Activated CD4-positive, alpha-beta T cell treated with anti-CD3 and anti-CD28 coated beads, Interleukin-2, amount 50 U/mL, for 16 hours (primary cell): ENCODE results near the gene DCTN3.

Experiments used
- DNase-seq: peaks from one replicate; pipeline ENCODE4 v3.0.0-alpha.2; 2020

The DCTN3 gene

DNA sequence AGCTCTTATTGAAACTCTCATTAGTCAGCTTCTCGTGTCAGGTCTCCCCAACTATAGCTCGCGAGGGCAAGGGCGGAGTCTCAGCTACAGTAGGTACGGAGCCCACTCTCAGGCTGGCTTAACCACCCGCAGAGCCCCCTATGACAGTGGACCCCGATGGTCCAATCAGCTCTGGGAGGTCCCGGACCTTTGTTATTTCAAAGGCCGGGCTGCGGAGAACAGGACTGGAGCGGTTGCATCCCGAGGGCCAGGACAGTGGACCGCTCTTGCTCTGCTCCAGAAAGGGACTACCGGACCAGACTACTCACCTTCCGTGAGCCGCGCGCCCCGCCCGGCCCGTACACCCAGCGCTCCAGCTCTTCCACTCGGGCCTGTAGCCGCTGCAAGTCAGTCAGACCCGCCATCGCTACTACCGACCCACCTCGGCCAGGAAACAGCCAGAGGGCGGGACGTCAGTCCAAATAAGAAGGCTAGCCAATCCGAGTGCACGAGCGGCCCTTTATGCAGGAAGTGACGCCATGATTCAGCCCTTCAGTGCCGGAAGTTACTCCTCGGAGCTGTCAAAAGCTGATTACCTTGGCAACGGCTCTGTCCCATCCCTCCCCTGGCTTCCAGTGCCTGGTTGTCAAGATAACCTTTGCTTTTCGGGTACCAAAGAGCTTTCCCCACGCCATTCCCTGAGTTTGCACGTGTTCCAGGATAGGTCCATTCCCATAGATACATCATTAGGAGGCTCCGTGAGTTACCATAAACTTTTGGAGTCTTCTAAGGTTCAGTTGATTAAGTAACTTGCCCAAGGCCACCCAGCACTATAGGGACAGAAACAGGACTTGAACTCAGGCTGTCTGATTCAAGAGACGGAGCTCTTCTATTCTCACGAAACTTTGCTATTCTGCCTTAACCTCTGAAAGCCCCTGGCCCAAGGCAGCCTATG is at the start of gene DCTN3:
Gene DCTN3, minus strand, starts transcription at position 435 of the 934 bp plus-strand sequence. Its CDS starts 31 bp downstream, at position 404.
- peak; percentile 96 for DNase-seq

DNA sequence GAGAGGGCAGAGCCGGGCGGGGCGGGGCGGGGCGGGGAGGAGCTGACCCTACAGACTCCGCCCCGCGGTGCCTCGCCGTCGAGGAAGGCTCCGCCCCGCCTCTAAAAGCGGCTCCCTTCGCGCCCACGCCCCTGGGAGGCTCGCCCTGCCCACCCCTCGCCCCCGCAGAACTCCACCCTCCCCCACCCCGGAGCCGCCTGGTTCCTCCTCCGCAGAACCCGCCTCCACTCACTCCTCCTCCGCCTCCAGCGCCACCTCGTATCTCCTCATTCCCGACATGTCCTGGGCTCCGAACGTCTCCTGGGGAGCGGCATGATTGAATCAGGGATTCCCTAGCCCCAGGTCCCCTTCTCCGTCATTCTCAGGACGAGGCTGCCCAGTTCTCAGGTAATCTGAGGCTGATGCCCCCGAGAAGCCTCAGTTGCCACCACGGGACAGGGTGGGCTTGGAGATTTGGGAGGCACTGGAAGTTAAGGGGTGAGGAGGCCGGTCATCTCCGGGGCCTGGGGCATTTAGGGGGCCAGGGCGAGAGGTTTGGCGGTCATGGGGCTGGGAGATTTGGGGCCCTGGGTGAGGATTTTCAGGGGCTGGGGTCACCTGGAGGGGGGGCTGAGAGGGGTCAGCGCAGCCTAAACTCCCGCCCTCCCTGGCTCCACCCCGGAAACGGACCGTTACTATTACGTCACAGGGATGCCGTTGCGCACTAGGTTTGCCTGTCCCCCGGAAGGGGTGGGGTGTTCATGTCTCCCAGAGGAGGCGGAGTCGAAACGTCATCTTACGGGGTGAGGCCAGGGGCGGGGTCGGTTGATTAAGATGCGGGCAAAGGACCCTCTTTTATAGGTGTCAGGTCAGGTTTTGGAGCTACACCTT is 45.3 kb upstream of the DCTN3 start:
- peak; percentile 88 for DNase-seq

DNA sequence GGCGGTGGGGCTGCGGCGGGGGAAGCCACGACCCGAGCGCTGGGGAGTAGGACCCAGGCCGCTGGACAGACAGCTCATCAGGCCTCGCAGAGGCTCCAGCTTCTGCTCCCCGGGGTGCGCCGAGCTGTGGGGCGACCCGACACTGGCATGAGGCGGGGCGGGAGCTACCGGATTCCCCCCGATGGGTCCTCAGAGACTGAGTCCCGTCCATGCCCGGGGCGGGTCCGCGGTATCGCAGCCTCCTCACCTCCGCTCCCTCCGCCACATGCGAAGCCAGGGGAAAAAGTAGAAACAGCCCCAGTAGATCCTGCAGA is 44.7 kb upstream of the DCTN3 start:
- no peak for DNase-seq

DNA sequence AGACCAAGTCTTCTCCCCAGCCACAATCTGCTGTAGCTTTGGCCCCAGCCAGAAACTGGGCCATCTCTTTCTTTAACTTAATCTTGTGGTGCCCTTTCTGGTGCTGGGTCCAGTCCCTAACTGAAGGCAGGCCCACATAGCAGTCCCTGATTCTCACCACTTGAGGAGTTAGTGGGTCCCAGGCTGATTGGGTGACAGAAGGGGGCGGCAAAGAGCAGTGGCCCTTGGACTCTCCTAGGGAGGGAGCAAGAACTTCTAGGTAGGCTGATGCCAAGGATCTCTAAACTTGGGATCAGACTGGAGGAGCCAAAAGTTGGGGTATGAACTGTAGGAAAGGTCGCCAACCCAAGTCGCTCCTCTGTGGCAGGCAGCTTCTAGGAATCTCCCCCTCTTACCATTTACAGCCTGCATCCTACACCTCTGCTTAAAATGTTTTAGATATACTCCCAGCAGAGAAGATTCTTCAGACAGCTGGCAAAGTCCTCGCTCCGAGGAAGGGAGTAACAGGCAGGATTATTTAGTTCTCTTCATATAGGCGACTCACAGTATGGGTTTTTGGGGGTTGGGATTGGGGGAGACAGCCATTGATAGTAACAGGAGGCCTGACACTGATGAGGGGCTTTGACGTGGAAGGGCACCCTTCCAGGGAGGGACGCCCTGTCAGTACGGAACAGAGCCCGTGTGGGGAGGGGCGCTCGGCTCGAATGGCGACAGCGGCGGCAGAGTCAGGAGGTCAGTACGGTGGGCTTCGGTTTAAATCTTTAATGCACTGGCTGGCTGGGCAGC is 44.2 kb upstream of the DCTN3 start:
- peak; percentile 73 for DNase-seq

DNA sequence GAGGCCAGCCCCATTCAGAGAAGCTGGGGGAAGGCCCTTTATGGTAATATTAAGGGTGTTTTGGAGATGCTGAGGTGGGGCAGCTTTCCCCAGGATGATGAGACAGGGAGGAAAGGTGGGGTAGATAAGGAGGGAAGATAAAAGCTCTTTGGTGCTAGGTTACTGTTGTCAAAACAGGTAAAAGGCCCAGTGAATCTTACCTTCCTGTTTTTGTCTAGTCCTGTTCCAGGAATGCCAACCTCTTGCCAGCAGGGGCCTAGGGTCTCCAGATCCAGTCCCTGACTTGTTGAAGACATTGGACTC is 43.0 kb upstream of the DCTN3 start:
- DNase-seq, result no peak

DNA sequence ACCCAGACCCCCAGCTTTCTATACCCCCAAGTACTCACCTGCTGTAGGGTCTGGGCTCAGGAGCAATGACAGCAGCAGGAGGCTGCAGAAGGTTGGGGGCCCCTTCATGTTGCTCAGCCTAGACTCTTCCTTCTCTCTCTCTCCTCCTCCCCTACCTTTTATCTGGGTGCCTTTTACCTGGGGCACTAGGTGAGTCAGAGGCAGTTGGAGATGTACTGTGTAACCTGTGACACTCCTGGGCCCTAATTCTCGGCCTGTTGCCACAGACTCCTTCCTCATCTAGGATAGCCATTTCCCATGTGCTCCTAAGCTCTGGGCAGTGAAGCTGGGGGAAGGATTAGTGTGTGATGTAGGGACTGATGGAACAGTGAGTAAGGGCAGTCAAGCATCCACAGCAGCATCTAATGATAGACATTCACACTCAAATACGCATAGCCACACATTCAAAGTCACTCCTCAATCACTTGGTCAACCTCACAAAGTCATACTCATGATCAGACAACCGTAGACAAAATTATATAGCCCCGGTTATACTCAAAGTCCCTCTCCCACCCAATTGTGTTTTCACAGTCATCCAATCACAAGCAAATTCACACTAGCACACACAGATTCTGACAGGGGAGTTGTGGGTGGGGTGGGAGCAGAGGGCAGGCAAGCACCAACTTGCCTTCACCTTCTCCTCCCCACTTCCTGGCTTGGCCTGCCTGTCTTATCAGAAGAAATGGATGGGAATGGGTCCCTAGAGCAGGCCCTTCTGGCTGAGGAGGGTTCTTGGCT is 42.4 kb upstream of the DCTN3 start, which contains the start of gene CCL27:
Gene CCL27, minus strand, starts transcription at position 132 of the 777 bp plus-strand sequence. Its CDS starts 24 bp downstream, at position 108.
- no peak for DNase-seq

DNA sequence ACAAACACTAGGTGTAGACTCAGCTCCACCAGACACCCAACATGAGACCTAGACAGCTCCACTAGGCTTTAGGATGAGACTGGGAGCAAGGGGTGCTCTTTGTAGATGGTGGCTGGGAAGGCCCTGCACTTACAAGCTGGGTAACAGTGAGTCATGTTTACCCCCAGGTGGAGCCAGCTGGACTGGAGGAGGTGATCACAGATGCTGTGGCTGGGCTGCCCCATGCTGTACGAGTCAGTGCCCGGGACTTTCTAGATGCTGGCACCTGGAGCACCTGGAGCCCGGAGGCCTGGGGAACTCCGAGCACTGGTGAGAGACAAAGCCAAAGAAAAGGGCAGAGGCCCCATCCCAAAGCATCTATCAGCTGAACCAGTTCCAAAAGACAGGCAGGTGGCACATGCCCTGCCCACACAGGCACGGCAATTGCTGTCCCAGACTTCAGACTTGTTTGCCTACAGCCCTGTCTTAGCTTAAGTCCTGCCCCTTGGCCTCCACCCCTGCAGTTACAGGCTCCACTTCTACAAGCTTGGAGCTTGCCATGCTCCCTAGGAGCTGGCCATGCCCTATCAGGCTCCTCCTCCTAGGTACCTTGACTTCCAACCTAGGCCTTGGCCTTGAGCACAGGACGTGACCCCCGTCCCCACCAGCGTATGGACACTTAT is 39.4 kb upstream of the DCTN3 start:
- DNase-seq, result no peak

DNA sequence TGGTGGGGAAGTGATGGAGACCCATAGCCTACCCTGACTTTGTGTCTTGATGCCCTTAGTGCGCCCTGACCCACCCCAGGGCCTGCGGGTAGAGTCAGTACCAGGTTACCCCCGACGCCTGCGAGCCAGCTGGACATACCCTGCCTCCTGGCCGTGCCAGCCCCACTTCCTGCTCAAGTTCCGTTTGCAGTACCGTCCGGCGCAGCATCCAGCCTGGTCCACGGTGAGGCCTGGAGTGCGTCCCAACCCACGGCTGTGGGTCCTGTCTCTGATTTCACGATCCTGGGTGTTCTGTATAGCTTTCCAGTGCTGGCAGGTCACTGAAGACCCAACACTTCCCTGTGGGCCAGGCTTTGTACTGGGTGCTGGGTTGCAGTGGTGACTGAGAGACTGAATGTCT is 38.2 kb upstream of the DCTN3 start:
- no peak for DNase-seq

DNA sequence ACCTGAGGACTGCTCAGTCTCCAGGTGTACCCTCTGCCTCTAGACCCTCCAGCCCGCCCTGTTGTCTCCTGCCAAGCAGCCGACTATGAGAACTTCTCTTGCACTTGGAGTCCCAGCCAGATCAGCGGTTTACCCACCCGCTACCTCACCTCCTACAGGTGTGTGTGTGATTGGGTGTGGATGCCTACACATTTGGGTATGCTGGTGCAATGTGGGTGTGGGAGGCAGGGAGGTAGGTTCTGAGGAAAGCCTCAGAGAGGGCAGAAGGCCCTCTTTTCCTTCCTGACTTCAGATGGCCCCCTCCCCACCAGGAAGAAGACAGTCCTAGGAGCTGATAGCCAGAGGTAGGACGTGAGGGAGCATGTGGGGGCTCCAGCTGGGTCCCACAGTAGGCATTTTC is 36.7 kb upstream of the DCTN3 start:
- no peak for DNase-seq

DNA sequence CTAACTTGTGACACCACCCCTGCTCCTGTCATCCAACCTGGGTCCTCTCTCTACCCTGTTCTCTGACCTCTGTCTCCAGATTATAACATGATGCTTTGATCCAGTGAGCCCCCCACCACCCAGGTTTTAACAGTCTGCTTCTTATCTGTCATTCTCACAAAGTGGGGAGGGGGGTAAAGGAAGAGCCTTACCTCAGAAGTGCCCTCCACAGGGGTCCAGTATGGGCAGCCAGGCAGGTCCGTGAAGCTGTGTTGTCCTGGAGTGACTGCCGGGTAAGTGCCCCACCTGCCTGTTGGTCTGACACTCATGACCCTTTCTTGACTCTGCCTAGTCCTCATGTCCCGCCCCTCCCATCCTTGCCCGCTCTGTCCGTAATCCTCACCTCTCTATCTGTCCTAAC is 35.1 kb upstream of the DCTN3 start:
- no peak for DNase-seq

DNA sequence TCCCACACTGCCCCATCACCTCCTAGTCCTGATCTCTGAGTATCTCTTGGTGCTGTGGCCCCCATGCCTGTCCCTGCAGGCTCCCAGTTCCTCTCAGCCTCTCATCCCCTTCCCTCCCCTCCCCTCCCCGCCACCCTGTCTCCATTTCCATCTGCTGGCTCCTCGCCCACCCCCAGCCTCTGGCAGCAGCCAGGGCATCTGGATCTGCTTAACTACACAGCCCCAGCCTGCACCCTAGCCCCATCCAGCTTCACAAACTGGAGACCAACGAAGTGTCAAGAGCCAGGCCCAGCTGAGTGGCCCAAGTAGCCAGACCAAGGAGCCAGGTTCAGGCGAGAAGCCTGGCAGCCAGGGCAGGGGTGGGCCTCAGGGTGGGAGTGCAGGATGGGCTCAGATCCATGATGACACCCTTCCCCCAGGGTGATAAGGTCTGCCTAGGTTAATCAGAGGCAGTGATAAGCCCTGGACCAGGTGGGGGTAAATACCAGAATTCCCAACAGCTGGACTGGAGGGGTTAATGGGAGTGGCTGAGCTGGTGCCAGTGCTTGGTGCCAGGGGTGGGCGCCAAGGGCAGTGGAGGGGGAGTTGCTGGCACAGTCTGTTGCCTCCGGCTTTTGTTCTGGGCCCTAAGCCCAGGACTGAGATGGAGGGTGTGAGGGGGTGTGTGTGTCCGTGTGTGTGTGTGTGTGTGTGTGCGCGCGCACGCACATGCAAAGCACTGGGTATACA is 34.2 kb upstream of the DCTN3 start:
- DNase-seq, result no peak

DNA sequence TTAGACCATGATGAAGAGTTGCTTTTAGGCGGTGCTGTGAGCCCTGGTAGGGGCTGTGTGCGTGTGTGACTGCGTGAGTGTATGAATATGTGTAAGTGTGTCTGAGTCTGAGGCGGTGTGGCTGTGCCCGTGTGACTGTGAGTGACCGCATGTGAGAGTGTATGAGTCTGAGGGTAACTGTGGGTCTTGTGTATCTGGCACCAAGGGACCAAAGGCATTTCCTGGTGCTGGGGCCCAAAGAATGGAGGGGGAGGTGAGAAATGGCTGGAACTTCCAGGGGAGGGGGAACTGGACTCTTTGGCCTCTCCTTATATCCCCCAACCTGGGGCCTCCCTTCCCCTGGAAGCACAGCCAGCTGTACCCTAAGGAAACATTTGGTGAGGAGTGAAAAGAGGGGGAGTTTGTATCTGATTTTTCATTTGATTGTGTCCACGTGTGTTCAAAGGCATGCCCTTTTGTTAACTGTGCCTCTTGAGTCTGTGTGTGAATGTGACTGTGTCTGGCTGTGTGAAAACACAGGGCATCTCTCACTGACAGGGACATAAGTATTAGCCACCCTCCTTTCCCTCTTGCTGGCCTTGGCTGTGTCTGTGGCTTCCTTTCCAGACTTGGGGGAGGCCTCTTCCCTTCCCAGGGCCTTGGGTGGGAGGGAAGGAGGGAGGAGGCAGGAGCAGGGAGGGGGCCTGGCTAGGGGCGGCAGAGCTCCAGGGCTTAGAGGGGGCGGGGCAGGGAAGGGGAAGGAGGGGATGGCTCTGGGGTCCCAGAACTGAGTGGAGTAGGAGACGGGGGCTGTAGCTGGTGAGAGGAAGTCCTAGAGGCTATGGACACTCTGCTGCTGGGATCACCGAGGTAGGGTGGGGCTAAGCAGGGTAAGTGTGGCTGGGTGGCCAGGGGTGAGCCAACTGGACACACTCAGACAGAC is 33.1 kb upstream of the DCTN3 start:
- DNase-seq, result no peak

DNA sequence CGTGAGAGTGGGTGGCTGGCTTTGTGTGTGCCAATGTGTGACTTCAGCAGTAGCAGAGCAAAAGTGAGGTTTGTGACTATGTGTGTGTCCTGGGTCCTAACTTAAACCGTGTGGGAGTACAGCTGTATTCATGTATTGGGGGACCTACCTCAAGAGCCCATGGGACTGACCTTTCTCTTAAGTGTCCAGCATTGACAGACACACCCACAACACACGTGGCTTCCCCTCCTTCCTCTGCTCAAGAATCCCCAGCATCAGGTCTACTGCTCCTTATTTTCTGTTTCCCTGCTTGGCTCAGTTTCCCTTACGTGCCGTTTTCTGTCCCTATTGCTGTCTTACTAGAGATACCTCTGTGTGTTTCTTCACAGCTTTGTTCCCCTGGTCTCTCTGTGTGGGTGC is 32.3 kb upstream of the DCTN3 start:
- DNase-seq, result no peak

DNA sequence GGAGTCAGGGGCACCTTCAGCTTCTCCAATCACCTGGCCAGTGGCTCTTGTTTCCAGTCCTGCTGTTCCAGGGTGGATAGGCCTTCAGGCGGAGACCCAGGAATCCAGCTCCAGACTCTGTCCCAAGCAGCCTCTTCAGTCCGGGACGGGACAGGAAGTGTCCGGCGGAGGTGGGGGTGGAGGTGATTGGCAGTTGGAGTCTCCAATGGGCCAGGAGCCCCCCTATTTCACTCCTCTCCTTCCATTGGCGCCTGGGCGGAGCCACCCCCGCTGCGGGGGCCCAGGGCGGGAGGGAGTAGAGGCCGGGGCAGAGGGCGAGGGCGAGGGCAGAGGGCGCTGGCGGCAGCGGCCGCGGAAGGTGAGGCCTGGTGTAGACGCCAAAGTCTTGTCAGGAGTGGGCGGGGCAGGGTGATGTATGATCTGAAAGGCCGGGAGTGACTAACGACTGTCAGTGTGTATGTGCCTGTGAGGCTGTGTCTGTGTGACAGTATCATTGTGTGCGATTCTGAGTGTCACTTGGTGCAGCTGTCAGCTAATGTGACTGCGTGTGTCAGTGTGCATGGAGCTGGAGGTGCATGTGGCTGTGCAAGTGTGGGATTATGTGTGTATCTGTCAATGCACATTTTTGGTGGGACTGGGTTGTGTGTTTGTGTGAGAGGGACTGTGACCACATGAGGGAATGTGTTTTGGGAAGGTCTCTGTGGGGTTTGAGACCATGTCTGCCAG is 31.7 kb upstream of the DCTN3 start, which contains the start of gene IL11RA:
Gene IL11RA, plus strand, starts transcription at position 310 of the 726 bp plus-strand sequence. CDS start 3,033 bp downstream, outside the sequence.
- peak; percentile 53 for DNase-seq

DNA sequence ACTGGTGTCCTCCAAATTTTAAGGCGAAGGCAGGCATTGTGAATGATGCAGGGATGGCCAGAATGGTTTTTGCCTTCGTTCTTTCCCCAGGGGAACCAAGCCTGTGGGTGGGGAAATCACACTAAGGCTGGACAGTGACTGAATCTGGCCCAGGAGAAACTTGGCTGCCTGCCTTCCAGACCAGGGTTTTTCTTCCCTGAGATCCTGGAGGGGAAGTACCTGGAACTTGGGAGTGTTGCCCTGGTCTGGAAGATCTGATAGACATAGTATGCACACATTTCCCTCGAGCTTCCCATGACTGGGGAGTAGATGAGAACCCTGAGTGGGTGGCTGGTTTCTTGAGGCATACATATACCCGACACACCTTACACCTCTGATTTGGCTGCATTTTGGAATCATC is 31.0 kb upstream of the DCTN3 start:
- DNase-seq, result no peak

DNA sequence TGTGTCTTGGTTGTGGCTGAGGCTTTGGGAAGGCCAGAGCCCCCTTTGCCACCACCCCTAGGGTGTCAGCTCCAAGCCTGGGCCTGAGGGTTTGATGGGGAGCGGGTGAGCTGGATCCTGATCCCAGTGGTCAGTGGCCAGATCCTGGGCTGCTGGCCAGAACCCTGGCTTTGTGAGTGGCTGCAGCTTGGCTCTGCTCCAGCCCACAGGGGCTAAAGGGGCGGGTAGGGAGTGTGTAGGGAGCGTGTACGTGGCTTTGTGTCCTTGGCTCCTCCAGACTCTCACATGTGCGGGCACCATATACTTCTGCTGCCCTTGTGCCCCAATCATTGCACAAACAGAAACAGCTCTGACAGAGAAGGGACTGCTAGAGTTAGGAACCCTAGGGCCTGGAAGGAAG is 30.5 kb upstream of the DCTN3 start:
- DNase-seq, result no peak

DNA sequence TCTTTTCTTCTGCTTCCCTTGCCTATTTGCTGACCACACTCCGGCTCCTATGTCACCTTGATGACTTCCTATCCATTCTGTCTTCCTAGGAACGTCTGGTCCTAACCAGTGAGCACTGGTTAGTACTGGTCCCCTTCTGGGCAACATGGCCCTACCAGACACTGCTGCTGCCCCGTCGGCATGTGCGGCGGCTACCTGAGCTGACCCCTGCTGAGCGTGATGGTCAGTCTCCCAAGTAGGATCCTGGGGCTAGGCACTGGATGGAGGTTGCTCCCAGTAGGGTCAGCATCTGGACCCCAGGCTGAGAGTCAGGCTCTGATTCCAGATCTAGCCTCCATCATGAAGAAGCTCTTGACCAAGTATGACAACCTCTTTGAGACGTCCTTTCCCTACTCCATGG is 28.4 kb upstream of the DCTN3 start:
- DNase-seq, result no peak

DNA sequence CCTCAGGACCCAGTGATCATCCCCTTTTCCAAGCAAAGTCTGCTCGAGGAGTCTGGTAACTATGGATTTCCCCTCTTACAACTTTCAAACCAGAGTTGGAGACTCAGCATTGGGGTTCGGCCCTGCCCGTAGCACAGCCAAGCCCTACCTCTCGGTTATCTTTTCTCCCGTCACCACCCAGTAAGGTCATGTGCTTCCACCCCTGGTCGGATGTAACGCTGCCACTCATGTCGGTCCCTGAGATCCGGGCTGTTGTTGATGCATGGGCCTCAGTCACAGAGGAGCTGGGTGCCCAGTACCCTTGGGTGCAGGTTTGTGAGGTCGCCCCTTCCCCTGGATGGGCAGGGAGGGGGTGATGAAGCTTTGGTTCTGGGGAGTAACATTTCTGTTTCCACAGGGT is 27.4 kb upstream of the DCTN3 start:
- DNase-seq, result peak; percentile 35

DNA sequence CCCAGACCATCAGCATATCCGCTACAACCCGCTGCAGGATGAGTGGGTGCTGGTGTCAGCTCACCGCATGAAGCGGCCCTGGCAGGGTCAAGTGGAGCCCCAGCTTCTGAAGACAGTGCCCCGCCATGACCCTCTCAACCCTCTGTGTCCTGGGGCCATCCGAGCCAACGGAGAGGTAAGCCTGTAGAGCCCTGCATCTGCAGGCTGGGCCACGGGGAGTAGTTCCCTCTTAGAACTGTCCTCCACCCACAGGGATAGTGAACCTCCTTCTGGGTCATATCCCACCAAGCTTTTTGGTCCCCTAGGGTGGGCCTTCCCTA is 26.7 kb upstream of the DCTN3 start:
- DNase-seq, result no peak
